Activated CD4-positive, alpha-beta memory T cell treated with anti-CD3 and anti-CD28 coated beads for 36 hours (primary cell): ENCODE data around the gene IQSEC2. TPM values are rescaled to one million over a fixed set of nuclear protein-coding genes. Genes with fewer than 3 reads are reported as not detected.

Experiments
- CTCF ChIA-PET: fragments of 350-600 bp; sonication (Branson Sonifier 250); formaldehyde crosslinking; loops from one replicate; lab custom pipeline; 2021; ENCODE audit warnings: antibody characterized with exemption, inconsistent platforms; lab: Charles Lee
- POLR2A ChIA-PET: fragments of 350-600 bp; sonication (Branson Sonifier 250); formaldehyde crosslinking; loops from one replicate; lab custom pipeline; 2021; ENCODE audit warnings: antibody characterized with exemption; lab: Charles Lee
- DNase-seq: peaks from one replicate; pipeline ENCODE4 v3.0.0-alpha.2; 2020
- H3K27ac Mint-ChIP-seq: one replicate; pipeline ENCODE4 v1.8.0; 2021; ENCODE audit warnings: mixed read lengths
- H3K27me3 Mint-ChIP-seq: one replicate; pipeline ENCODE4 v1.8.0; 2021; ENCODE audit warnings: mixed read lengths
- H3K36me3 Mint-ChIP-seq: one replicate; pipeline ENCODE4 v1.8.0; 2021; ENCODE audit warnings: mixed read lengths
- H3K4me1 Mint-ChIP-seq: one replicate; pipeline ENCODE4 v1.8.0; 2021; ENCODE audit warnings: low read depth, mixed read lengths
- H3K4me3 Mint-ChIP-seq: one replicate; pipeline ENCODE4 v1.8.0; 2021; ENCODE audit warnings: mild to moderate bottlenecking, mixed read lengths
- H3K9me3 Mint-ChIP-seq: one replicate; pipeline ENCODE4 v1.8.0; 2021; ENCODE audit warnings: mixed read lengths
- intact Hi-C: fragments of 100-400 bp; cut with micrococcal nuclease; formaldehyde crosslinking; loops from one replicate; pipeline ENCODE4 v1.15.1; 2023
- total RNA-seq, 2 experiments: library from RNA; stranded (reverse); gene quantifications; one replicate each; pipeline ENCODE4 v1.2.3, GENCODE V29; 2021

Gene IQSEC2
- under 1 TPM; 0.39 to 0.74 TPM for total RNA-seq

DNA sequence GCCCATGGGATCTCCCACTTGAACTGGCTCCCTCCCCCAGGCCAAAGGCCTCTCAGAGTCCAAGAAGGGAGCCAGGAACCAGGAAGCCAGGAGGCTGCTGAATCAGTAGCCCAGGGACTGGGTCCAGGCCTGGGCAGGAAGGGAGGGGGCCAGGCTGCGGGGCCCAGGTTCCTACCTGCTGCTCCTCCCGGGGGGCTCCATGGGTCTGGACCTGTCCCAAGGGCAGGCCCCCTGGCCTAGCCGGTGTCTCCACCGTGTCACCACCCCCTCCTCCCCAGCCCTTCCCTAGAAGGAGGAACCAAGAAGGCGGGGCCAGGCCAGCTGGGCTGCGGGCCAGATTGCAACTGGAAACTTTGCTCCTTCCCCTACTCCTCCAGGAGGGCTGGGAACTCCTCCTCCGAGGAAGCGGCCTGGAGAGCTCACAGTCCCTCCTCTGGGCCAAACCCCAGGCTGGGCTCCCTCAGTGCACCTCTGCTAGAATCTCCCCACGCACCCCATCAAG, at the start of gene IQSEC2:
Gene IQSEC2, minus strand, starts transcription at position 264 of the 502 bp plus-strand sequence.
- Mint-ChIP-seq H3K4me1 (peaks cover 6% of the 10 kb centered on the region), H3K27ac (no peak within 1 kb of the TSS), H3K9me3 (no peaks in the 10 kb centered on the region), H3K36me3 (no peaks in the 10 kb centered on the region), H3K4me3 (no peak within 1 kb of the TSS), H3K27me3 (no peaks in the 10 kb centered on the region)
- ChIA-PET POLR2A (no interaction called here), CTCF (interaction anchor here (1.4 kb wide), 1 partner anchor 9 kb away, joined by 3 read pairs; no protein-coding TSS in a partner anchor)
- intact Hi-C loops: loop anchor here (10.0 kb wide), 1 partner anchor 153 kb away; the partner anchor contains the start of gene HSD17B10
- no peak for DNase-seq

GRCh38 chrX:53330331-53330730, 48.9 kb upstream of the IQSEC2 start:
- CTCF ChIA-PET: interaction anchor here (0.6 to 1.8 kb wide), 2 partner anchors 11 to 17 kb away, joined by 3 to 6 read pairs; no protein-coding TSS in a partner anchor
- peaks cover 12% of the 10 kb centered on the region for H3K27me3 Mint-ChIP-seq
- H3K4me1 Mint-ChIP-seq: no peaks in the 10 kb centered on the region

GRCh38 chrX:53324803-53325202, 43.4 kb upstream of the IQSEC2 start:
- POLR2A ChIA-PET: no interaction called here
- Mint-ChIP-seq H3K9me3 (no peaks in the 10 kb centered on the region), H3K27me3 (peaks cover 24% of the 10 kb centered on the region), H3K4me1 (peaks cover 8% of the 10 kb centered on the region), H3K27ac (no peak overlapping the region), H3K4me3 (no peak overlapping the region), H3K36me3 (no peaks in the 10 kb centered on the region)
- intact Hi-C loops: no loop called here
- CTCF ChIA-PET: no interaction called here
- DNase-seq: no peak

More at GRCh38 chrX:53330331-53330730, 48.9 kb upstream of the IQSEC2 start:
- Mint-ChIP-seq H3K4me3 (no peak overlapping the region), H3K9me3 (no peaks in the 10 kb centered on the region), H3K27ac (no peak overlapping the region), H3K36me3 (no peaks in the 10 kb centered on the region)
- no peak for DNase-seq
- intact Hi-C loops: no loop called here
- POLR2A ChIA-PET: no interaction called here

DNA sequence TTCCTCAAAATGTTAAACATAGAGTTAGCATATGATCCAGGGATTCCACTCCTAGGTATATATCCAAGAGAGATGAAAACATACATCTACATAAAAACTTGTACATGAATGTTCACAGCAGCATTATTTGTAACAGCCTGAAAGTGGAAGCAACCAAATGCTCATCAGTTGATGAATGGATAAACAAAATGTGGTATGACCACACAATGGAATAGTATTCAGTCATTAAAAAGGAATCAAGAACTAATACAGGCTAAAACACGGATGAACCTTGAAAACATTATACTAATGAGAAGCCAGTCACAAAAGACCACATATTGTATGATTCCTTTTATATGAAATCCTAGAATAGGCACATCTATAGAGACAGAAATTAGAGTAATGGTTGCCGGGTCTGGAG, 42.7 kb upstream of the IQSEC2 start:
- H3K9me3 Mint-ChIP-seq: no peaks in the 10 kb centered on the region
- ChIA-PET POLR2A (no interaction called here), CTCF (no interaction called here)
- no peak overlapping the region for H3K27ac Mint-ChIP-seq
- no peak for DNase-seq
- H3K36me3 Mint-ChIP-seq: no peaks in the 10 kb centered on the region
- peaks cover 31% of the 10 kb centered on the region for H3K27me3 Mint-ChIP-seq
- H3K4me1 Mint-ChIP-seq: peaks cover 10% of the 10 kb centered on the region
- H3K4me3 Mint-ChIP-seq: no peak overlapping the region
- intact Hi-C loops: no loop called here

DNA sequence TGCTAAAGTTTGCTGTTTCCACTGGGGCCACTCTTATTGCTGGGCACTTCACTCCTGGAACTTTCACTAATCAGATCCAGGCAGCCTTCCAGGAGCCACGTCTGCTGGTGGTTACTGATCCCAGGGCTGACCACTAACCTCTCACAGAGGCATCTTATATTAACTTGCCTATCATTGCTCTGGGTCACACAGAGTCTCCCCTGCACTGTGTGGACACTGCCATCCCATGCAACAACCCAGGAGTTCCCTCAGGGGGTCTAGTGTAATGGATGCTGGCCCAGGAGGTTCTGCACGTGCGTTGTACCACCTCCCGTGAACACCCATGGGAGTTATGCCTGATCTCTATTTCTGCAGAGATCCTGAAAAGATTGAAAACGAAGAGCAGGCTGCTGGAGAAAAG, 41.8 kb upstream of the IQSEC2 start:
- H3K36me3 Mint-ChIP-seq: no peaks in the 10 kb centered on the region
- intact Hi-C loops: no loop called here
- CTCF ChIA-PET: interaction anchor here (0.7 kb wide), 1 partner anchor 123 kb away, joined by 5 read pairs; no protein-coding TSS in a partner anchor
- peaks cover 10% of the 10 kb centered on the region for H3K4me1 Mint-ChIP-seq
- H3K4me3 Mint-ChIP-seq: no peak overlapping the region
- H3K9me3 Mint-ChIP-seq: no peaks in the 10 kb centered on the region
- DNase-seq: no peak
- H3K27ac Mint-ChIP-seq: no peak overlapping the region
- POLR2A ChIA-PET: no interaction called here
- H3K27me3 Mint-ChIP-seq: peaks cover 38% of the 10 kb centered on the region

DNA sequence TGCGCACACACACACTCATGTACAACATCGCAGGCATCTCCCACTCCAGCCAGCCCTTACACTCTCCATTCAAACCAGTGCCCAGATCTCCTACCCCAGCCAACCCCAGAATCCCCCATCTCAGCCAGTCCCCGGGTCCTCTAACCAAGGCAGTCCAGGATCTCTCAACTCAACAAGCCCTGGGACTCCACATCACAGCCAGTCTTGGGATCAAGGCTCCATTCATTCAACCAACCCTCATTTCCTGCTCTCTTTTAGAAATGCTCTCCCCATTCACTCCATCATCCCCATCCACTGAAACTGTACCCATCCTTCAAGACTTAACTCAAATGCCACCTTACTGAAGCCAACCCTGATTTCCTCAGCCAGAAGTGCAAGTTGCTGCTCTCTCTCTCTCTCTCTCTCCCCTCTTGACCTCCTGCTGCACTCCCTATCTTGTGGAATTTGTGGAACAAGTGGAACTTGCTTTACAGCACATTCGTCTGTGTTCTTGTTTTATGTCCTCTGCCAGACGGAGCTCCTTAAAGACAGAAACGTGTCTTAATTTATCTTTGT, 40.6 kb upstream of the IQSEC2 start:
- ChIA-PET POLR2A (no interaction called here), CTCF (interaction anchor here (1.0 kb wide), 1 partner anchor 9 kb away, joined by 4 read pairs; no protein-coding TSS in a partner anchor)
- DNase-seq: no peak
- Mint-ChIP-seq H3K9me3 (no peaks in the 10 kb centered on the region), H3K36me3 (no peaks in the 10 kb centered on the region), H3K4me1 (peaks cover 10% of the 10 kb centered on the region), H3K27me3 (peaks cover 44% of the 10 kb centered on the region), H3K27ac (no peak overlapping the region), H3K4me3 (peak overlapping the region; percentile 44)
- intact Hi-C loops: no loop called here

- intact Hi-C loops: no loop called here
- peak overlapping the region; percentile 44 for H3K4me3 Mint-ChIP-seq
- ChIA-PET POLR2A (no interaction called here), CTCF (interaction anchor here (1.0 to 5.5 kb wide), 4 partner anchors 9 to 161 kb away, joined by 3 to 81 read pairs (median 36); no protein-coding TSS in a partner anchor)
- H3K27ac Mint-ChIP-seq: no peak overlapping the region
- H3K36me3 Mint-ChIP-seq: no peaks in the 10 kb centered on the region
- peak; percentile 14 for DNase-seq
- no peaks in the 10 kb centered on the region for H3K9me3 Mint-ChIP-seq
- peaks cover 10% of the 10 kb centered on the region for H3K4me1 Mint-ChIP-seq
- peaks cover 44% of the 10 kb centered on the region for H3K27me3 Mint-ChIP-seq
Measured at GRCh38 chrX:53321230-53321942, 40.0 kb upstream of the IQSEC2 start.

DNA sequence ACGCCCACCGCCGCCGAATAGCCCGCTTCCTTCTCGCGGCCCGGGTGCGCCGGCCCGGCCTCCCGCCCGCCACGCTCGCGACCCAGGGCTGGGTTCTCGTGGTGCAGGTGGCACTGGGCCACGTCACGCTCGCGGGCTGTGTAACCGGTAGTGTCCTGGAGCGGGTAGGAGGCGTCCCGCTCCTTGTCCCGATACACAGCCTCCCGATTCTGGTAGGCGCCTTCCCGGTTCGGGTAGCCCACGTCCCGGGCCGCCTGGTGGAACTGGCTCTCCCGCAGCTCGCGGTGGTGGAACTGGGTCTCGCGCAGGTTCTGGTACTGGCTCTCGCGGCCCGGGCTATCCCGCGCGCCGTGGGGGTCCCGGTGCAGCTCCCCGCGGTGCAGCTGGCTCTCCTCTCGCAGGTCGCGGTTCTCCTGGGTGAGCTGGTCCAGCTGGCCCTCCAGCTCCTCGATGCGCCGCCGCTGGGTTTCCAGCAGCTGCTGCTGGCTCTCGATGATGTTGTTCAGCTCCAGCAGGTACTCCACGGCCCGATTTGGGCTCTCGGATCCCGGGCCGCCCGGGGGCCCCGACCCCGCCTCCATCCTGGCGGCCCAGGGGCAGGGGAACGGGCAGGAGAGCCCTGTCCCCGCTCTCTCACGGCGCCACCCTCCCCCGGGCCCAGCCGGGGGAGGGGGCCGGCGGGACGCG, 39.3 kb upstream of the IQSEC2 start:
- Mint-ChIP-seq H3K27ac (no peak overlapping the region), H3K9me3 (no peaks in the 10 kb centered on the region), H3K27me3 (peaks cover 40% of the 10 kb centered on the region), H3K4me3 (no peak overlapping the region), H3K36me3 (no peaks in the 10 kb centered on the region), H3K4me1 (peaks cover 10% of the 10 kb centered on the region)
- peak; percentile 18 for DNase-seq
- ChIA-PET CTCF (interaction anchor here (0.6 to 5.5 kb wide), 6 partner anchors 8 to 162 kb away, joined by 3 to 81 read pairs (median 17); no protein-coding TSS in a partner anchor), POLR2A (interaction anchor here (1.2 kb wide), 1 partner anchor 125 kb away, joined by 4 read pairs; no protein-coding TSS in a partner anchor)
- intact Hi-C loops: no loop called here

- ChIA-PET CTCF (interaction anchor here (1.2 to 5.5 kb wide), 8 partner anchors 11 to 162 kb away, joined by 3 to 81 read pairs (median 5); no protein-coding TSS in a partner anchor), POLR2A (interaction anchor here (0.8 to 1.2 kb wide), 2 partner anchors 103 to 126 kb away, joined by 3 to 4 read pairs; partner anchors contain the start of genes RIBC1 and SMC1A)
- Mint-ChIP-seq H3K4me3 (peak overlapping the region; percentile 68), H3K4me1 (peaks cover 10% of the 10 kb centered on the region), H3K27ac (no peak overlapping the region), H3K9me3 (no peaks in the 10 kb centered on the region), H3K27me3 (peaks cover 37% of the 10 kb centered on the region), H3K36me3 (no peaks in the 10 kb centered on the region)
- DNase-seq: peak; percentile 12
- intact Hi-C loops: no loop called here
Measured at GRCh38 chrX:53319614-53320542, 38.5 kb upstream of the IQSEC2 start.

GRCh38 chrX:53318766-53319353, 37.5 kb upstream of the IQSEC2 start:
- H3K9me3 Mint-ChIP-seq: no peaks in the 10 kb centered on the region
- H3K27me3 Mint-ChIP-seq: peaks cover 36% of the 10 kb centered on the region
- DNase-seq: no peak
- no peaks in the 10 kb centered on the region for H3K36me3 Mint-ChIP-seq
- no peak overlapping the region for H3K27ac Mint-ChIP-seq
- no peak overlapping the region for H3K4me3 Mint-ChIP-seq
- POLR2A ChIA-PET: interaction anchor here (0.8 kb wide), 1 partner anchor 104 kb away, joined by 3 read pairs; the partner anchor contains the start of genes RIBC1 and SMC1A
- intact Hi-C loops: no loop called here
- CTCF ChIA-PET: interaction anchor here (1.2 to 5.5 kb wide), 11 partner anchors 12 to 163 kb away, joined by 3 to 81 read pairs (median 6); no protein-coding TSS in a partner anchor
- peaks cover 10% of the 10 kb centered on the region for H3K4me1 Mint-ChIP-seq
